ENCODE results near the gene DUS1L.

DUS1L gene

GRCh38 chr17:82012640-82013295 lies 52.8 kb downstream of the DUS1L start:
- no peak for DNase-seq (ENCODE audit: low read depth in 2 of 2)

- DNase-seq (ENCODE audit: low read depth in 2 of 2), result no peak
Measured at GRCh38 chr17:82012261-82012639, 53.4 kb downstream of the DUS1L start.

GRCh38 chr17:82011617-82012187 lies 53.9 kb downstream of the DUS1L start:
- no peak for DNase-seq (ENCODE audit: low read depth in 2 of 2)

GRCh38 chr17:82010575-82011525 lies 54.8 kb downstream of the DUS1L start:
- no peak for DNase-seq (ENCODE audit: low read depth in 2 of 2)

GRCh38 chr17:82009413-82009812 lies 56.2 kb downstream of the DUS1L start:
- no peak for DNase-seq (ENCODE audit: low read depth in 2 of 2)

- DNase-seq (ENCODE audit: low read depth in 2 of 2), result no peak
Measured at GRCh38 chr17:82008941-82009405, 56.6 kb downstream of the DUS1L start.

GRCh38 chr17:82008258-82008940 lies 57.2 kb downstream of the DUS1L start:
- no peak for DNase-seq (ENCODE audit: low read depth in 2 of 2)

All from stimulated activated CD4-positive, alpha-beta T cell treated with anti-CD3 and anti-CD28 coated beads, Interleukin-4, amount 100 ng/mL, for 48 hours (primary cell).